ENCODE results near the gene SPEG. TPM values are rescaled to one million over a fixed set of nuclear protein-coding genes. Genes with fewer than 3 reads are reported as not detected.

The SPEG gene
- total and polyA plus RNA-seq, 2 of the 13 experiments (the other 11 are each of a cell fraction or from before 2014, with no cell fraction given), result 0.18 to 0.24 TPM

DNA sequence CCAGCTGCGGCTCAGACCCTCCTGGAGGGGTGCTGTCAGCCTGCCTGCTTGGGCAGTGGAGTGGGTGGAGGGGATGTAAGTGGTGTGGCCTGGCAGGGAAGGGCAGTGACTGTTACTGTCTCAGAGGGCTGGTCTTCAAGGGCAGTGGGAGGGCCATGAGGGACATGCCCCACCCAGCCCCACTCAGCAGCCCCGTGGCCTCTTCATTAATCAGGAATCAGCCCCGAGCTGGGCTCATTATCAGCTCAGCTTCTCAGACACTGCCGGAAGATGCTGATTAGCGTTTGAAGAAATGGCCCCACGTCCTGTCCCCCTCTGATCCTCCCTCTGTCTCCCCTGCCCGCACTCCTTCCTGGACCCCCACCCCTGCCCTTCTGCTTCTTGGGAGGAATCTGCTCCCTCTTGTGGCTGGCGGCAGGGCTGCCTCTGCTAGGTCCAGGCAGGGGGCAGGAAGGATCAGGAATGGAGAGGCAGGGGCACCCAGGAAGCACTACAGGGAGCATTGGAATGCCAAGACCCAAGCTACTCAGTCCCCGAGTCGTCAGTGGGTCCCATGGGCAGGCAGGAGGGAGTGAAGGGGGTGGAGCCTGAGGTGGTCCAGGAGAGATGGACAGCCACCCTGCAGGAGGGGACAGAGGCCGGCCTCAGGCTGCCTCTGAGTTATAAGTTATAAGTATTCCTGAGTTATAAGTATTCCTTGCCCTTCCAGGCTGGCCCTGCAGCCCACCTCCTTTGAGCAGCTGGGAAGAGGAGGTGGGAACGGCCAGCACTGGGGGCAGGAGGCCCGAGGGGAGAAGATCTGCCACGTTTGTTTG lies 86.6 kb downstream of the SPEG start (continued):
- TF ChIP-seq, protein P1, sequence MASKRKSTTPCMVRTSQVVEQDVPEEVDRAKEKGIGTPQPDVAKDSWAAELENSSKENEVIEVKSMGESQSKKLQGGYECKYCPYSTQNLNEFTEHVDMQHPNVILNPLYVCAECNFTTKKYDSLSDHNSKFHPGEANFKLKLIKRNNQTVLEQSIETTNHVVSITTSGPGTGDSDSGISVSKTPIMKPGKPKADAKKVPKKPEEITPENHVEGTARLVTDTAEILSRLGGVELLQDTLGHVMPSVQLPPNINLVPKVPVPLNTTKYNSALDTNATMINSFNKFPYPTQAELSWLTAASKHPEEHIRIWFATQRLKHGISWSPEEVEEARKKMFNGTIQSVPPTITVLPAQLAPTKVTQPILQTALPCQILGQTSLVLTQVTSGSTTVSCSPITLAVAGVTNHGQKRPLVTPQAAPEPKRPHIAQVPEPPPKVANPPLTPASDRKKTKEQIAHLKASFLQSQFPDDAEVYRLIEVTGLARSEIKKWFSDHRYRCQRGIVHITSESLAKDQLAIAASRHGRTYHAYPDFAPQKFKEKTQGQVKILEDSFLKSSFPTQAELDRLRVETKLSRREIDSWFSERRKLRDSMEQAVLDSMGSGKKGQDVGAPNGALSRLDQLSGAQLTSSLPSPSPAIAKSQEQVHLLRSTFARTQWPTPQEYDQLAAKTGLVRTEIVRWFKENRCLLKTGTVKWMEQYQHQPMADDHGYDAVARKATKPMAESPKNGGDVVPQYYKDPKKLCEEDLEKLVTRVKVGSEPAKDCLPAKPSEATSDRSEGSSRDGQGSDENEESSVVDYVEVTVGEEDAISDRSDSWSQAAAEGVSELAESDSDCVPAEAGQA (IDR thresholded peaks at IDR 0.05; ENCODE audit: low read depth), result no peak
- TF ChIP-seq, protein P1 (CRISPR knock-in tag; IDR thresholded peaks at IDR 0.05; ENCODE audit: borderline replicate concordance), result no peak
- TF ChIP-seq, protein P2, sequence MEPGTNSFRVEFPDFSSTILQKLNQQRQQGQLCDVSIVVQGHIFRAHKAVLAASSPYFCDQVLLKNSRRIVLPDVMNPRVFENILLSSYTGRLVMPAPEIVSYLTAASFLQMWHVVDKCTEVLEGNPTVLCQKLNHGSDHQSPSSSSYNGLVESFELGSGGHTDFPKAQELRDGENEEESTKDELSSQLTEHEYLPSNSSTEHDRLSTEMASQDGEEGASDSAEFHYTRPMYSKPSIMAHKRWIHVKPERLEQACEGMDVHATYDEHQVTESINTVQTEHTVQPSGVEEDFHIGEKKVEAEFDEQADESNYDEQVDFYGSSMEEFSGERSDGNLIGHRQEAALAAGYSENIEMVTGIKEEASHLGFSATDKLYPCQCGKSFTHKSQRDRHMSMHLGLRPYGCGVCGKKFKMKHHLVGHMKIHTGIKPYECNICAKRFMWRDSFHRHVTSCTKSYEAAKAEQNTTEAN (CRISPR knock-in tag; conservative IDR thresholded peaks at IDR 0.05), result no peak
- TF ChIP-seq, protein P3, sequence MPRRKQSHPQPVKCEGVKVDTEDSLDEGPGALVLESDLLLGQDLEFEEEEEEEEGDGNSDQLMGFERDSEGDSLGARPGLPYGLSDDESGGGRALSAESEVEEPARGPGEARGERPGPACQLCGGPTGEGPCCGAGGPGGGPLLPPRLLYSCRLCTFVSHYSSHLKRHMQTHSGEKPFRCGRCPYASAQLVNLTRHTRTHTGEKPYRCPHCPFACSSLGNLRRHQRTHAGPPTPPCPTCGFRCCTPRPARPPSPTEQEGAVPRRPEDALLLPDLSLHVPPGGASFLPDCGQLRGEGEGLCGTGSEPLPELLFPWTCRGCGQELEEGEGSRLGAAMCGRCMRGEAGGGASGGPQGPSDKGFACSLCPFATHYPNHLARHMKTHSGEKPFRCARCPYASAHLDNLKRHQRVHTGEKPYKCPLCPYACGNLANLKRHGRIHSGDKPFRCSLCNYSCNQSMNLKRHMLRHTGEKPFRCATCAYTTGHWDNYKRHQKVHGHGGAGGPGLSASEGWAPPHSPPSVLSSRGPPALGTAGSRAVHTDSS (CRISPR knock-in tag; conservative IDR thresholded peaks at IDR 0.05), result no peak
- TF ChIP-seq NFE2L2 (IDR thresholded peaks at IDR 0.05; ENCODE audit: low read length) (no peak), HMGA1 (CRISPR knock-in tag; conservative IDR thresholded peaks at IDR 0.05) (no peak), RXRB (CRISPR knock-in tag; IDR thresholded peaks at IDR 0.05; ENCODE audit: borderline replicate concordance) (no peak), KLF12 (CRISPR knock-in tag; IDR thresholded peaks at IDR 0.05; ENCODE audit: borderline replicate concordance) (no peak), ZNF75D (CRISPR knock-in tag; IDR thresholded peaks at IDR 0.05; ENCODE audit: borderline replicate concordance) (no peak), PCBP2 (optimal IDR thresholded peaks at IDR 0.05; ENCODE audit: low read depth, low read length, poor library complexity, severe bottlenecking) (no peak), RBM39 (IDR thresholded peaks at IDR 0.05; ENCODE audit: low read depth, low read length, poor library complexity, severe bottlenecking) (no peak), ZBTB8A (CRISPR knock-in tag; IDR thresholded peaks at IDR 0.05; ENCODE audit: borderline replicate concordance, low read depth) (no peak), ZNF558 (CRISPR knock-in tag; IDR thresholded peaks at IDR 0.05; ENCODE audit: borderline replicate concordance) (no peak), ZZZ3 (CRISPR knock-in tag; IDR thresholded peaks at IDR 0.05; ENCODE audit: borderline replicate concordance) (no peak), CEBPB (IDR thresholded peaks at IDR 0.05; ENCODE audit: borderline replicate concordance, low read depth, low read length) (no peak)
- TF ChIP-seq, protein P4, sequence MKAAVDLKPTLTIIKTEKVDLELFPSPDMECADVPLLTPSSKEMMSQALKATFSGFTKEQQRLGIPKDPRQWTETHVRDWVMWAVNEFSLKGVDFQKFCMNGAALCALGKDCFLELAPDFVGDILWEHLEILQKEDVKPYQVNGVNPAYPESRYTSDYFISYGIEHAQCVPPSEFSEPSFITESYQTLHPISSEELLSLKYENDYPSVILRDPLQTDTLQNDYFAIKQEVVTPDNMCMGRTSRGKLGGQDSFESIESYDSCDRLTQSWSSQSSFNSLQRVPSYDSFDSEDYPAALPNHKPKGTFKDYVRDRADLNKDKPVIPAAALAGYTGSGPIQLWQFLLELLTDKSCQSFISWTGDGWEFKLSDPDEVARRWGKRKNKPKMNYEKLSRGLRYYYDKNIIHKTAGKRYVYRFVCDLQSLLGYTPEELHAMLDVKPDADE (CRISPR knock-in tag; IDR thresholded peaks at IDR 0.05), result no peak
